ENCODE data around the gene BRD2.

The BRD2 gene

GRCh38 chr6:32983493-32983848 is 15.1 kb downstream of the BRD2 start:
- no peak overlapping the region for H3K4me3 ChIP-seq (replicated peaks; ENCODE audit: low read depth, low read length)
- no peak for DNase-seq (ENCODE audit: low read depth)
- no peak for TF ChIP-seq CTCF (IDR thresholded peaks at IDR 0.05; ENCODE audit: low read length, missing control alignments)

GRCh38 chr6:32983964-32984621 is 15.7 kb downstream of the BRD2 start:
- H3K4me3 ChIP-seq (replicated peaks; ENCODE audit: low read depth, low read length): no peak overlapping the region
- no peak for DNase-seq (ENCODE audit: low read depth)
- no peak for TF ChIP-seq CTCF (IDR thresholded peaks at IDR 0.05; ENCODE audit: low read length, missing control alignments)

- peak; percentile 89 for DNase-seq (ENCODE audit: low read depth)
- peak; percentile 91 for TF ChIP-seq CTCF (IDR thresholded peaks at IDR 0.05; ENCODE audit: low read length, missing control alignments)
- H3K4me3 ChIP-seq (replicated peaks; ENCODE audit: low read depth, low read length): no peak overlapping the region
These were observed 16.4 kb downstream of the BRD2 start for GRCh38 chr6:32984622-32985389.

GRCh38 chr6:32989368-32989767 is 21.0 kb downstream of the BRD2 start:
- no peak for TF ChIP-seq CTCF (IDR thresholded peaks at IDR 0.05; ENCODE audit: low read length, missing control alignments)
- no peak overlapping the region for H3K4me3 ChIP-seq (replicated peaks; ENCODE audit: low read depth, low read length)
- no peak for DNase-seq (ENCODE audit: low read depth)

GRCh38 chr6:32991972-32992371 is 23.6 kb downstream of the BRD2 start:
- H3K4me3 ChIP-seq (replicated peaks; ENCODE audit: low read depth, low read length): no peak overlapping the region
- no peak for TF ChIP-seq CTCF (IDR thresholded peaks at IDR 0.05; ENCODE audit: low read length, missing control alignments)
- no peak for DNase-seq (ENCODE audit: low read depth)

GRCh38 chr6:32993363-32993973 is 25.1 kb downstream of the BRD2 start:
- TF ChIP-seq CTCF (IDR thresholded peaks at IDR 0.05; ENCODE audit: low read length, missing control alignments): no peak
- no peak overlapping the region for H3K4me3 ChIP-seq (replicated peaks; ENCODE audit: low read depth, low read length)
- no peak for DNase-seq (ENCODE audit: low read depth)

Measured in fibroblast of pulmonary artery (primary cell).